HEK293 (cell line): Measurements from ENCODE around the gene TRIM56.
A peak's percentile ranks its signal among the peaks of the same experiment; 100 is the strongest.

Experiments
- CTCF ChIA-PET: fragments of 350-600 bp; formaldehyde crosslinking; extraction: SDS; loops from one replicate; lab custom pipeline; 2021; ENCODE audit warnings: antibody characterized with exemption; lab: Yijun Ruan, JAX
- POLR2A ChIA-PET: fragments of 300-600 bp; formaldehyde crosslinking; extraction: SDS; loops from one replicate; lab custom pipeline; 2020; ENCODE audit warnings: antibody characterized with exemption, inconsistent platforms; lab: Yijun Ruan, JAX
- H3K27ac ChIP-seq: fragments of 200-500 bp; sonication (Bioruptor generic); 2 replicates; pipeline ENCODE4 v1.5.1; 2014; ENCODE audit warnings: low read depth, low read length, control low read depth, inconsistent platforms; ENCODE audit errors: extremely low read depth
- H3K36me3 ChIP-seq, 2 experiments: fragments of 200-500 bp in 1 of 2; sonication (Bioruptor generic) in 1 of 2; 1 replicate in 1 of 2; 2 replicates in 1 of 2; pipeline ENCODE4 v1.5.1; 2014 to 2017; ENCODE audit warnings: inconsistent platforms in 2 of 2, low read length in 2 of 2; ENCODE audit not compliant: control insufficient read depth in 2 of 2, insufficient read depth in 1 of 2
- H3K4me1 ChIP-seq: fragments of 200-500 bp; sonication (Bioruptor generic); 2 replicates; pipeline ENCODE4 v1.5.1; 2014; ENCODE audit warnings: mild to moderate bottlenecking, low read length, inconsistent platforms; ENCODE audit not compliant: control insufficient read depth, insufficient read depth
- H3K4me3 ChIP-seq: 2 replicates; pipeline ENCODE4 v1.5.1; 2011; ENCODE audit warnings: low read depth, mild to moderate bottlenecking, control low read depth, low read length, moderate library complexity
- H3K9me3 ChIP-seq: fragments of 200-500 bp; sonication (Bioruptor generic); 2 replicates; pipeline ENCODE4 v1.5.1; 2014; ENCODE audit warnings: low read depth, low read length, inconsistent platforms; ENCODE audit not compliant: control insufficient read depth, insufficient read depth
- EGR2 ChIP-seq: fragments of 450-650 bp; formaldehyde crosslinking; IDR thresholded peaks from 2 replicates; pipeline ENCODE4 v1.5.1; 2016; ENCODE audit warnings: low read depth, missing biosample characterization, missing genetic modification characterization
- HOXD13 ChIP-seq: sonication (generic); formaldehyde crosslinking; IDR thresholded peaks from 2 replicates; pipeline ENCODE4 v1.8.0; 2022; ENCODE audit warnings: missing genetic modification reagents, borderline replicate concordance
- KLF1 ChIP-seq: fragments of 450-650 bp; formaldehyde crosslinking; IDR thresholded peaks from 2 replicates; pipeline ENCODE4 v1.5.1; 2016; ENCODE audit warnings: missing biosample characterization, missing genetic modification characterization
- MYNN ChIP-seq: fragments of 450-650 bp; formaldehyde crosslinking; IDR thresholded peaks from 2 replicates; pipeline ENCODE4 v1.5.1; 2016; ENCODE audit warnings: missing biosample characterization, missing genetic modification characterization, borderline replicate concordance
- PRDM1 ChIP-seq: fragments of 450-650 bp; formaldehyde crosslinking; IDR thresholded peaks from 2 replicates; pipeline ENCODE4; 2016; ENCODE audit warnings: missing biosample characterization, missing genetic modification characterization
- PRDM2 ChIP-seq: fragments of 450-650 bp; formaldehyde crosslinking; IDR thresholded peaks from 2 replicates; pipeline ENCODE4 v1.5.1; 2016; ENCODE audit warnings: missing biosample characterization, missing genetic modification characterization, borderline replicate concordance
- SP2 ChIP-seq: fragments of 450-650 bp; formaldehyde crosslinking; IDR thresholded peaks from 2 replicates; pipeline ENCODE4 v1.5.1; 2016; ENCODE audit warnings: missing biosample characterization, missing genetic modification characterization
- YY2 ChIP-seq: fragments of 450-650 bp; formaldehyde crosslinking; IDR thresholded peaks from 2 replicates; pipeline ENCODE4 v1.5.1; 2016; ENCODE audit warnings: missing biosample characterization, missing genetic modification characterization
- ZBTB11 ChIP-seq: fragments of 450-650 bp; formaldehyde crosslinking; conservative IDR thresholded peaks from 2 replicates; pipeline ENCODE4 v1.5.1; 2016; ENCODE audit warnings: low read depth, missing biosample characterization, missing genetic modification characterization
- ZFHX2 ChIP-seq: fragments of 450-650 bp; formaldehyde crosslinking; conservative IDR thresholded peaks from 2 replicates; pipeline ENCODE4 v1.5.1; 2016; ENCODE audit warnings: missing biosample characterization, missing genetic modification characterization
- ZFP3 ChIP-seq: fragments of 450-650 bp; formaldehyde crosslinking; IDR thresholded peaks from 2 replicates; pipeline ENCODE4 v1.5.1; 2016; ENCODE audit warnings: low read depth, missing biosample characterization, missing genetic modification characterization
- ZIC2 ChIP-seq: fragments of 450-650 bp; formaldehyde crosslinking; IDR thresholded peaks from 2 replicates; pipeline ENCODE4 v1.5.1; 2016; ENCODE audit warnings: missing biosample characterization, missing genetic modification characterization
- ZNF138 ChIP-seq: fragments of 450-650 bp; formaldehyde crosslinking; IDR thresholded peaks from 2 replicates; pipeline ENCODE4 v1.5.1; 2016; ENCODE audit warnings: missing biosample characterization, missing genetic modification characterization, borderline replicate concordance
- ZNF148 ChIP-seq: fragments of 450-650 bp; formaldehyde crosslinking; IDR thresholded peaks from 2 replicates; pipeline ENCODE4 v1.5.0; 2017; ENCODE audit warnings: missing biosample characterization, missing genetic modification characterization, borderline replicate concordance
- ZNF639 ChIP-seq: fragments of 450-650 bp; formaldehyde crosslinking; IDR thresholded peaks from 2 replicates; pipeline ENCODE4 v1.5.1; 2016; ENCODE audit warnings: missing biosample characterization, missing genetic modification characterization
- ZNF704 ChIP-seq: fragments of 450-650 bp; formaldehyde crosslinking; IDR thresholded peaks from 2 replicates; pipeline ENCODE4 v1.5.1; 2016; ENCODE audit warnings: missing biosample characterization, missing genetic modification characterization
- ZNF747 ChIP-seq: fragments of 450-650 bp; formaldehyde crosslinking; IDR thresholded peaks from 2 replicates; pipeline ENCODE4 v1.5.1; 2016; ENCODE audit warnings: missing biosample characterization, missing genetic modification characterization
- ZSCAN23 ChIP-seq: fragments of 450-650 bp; formaldehyde crosslinking; IDR thresholded peaks from 2 replicates; pipeline ENCODE4 v1.5.1; 2016; ENCODE audit warnings: missing biosample characterization, missing genetic modification characterization

Gene TRIM56

GRCh38 chr7:101124376-101125056 is 39.2 kb downstream of the TRIM56 start:
- no peaks in the 10 kb centered on the region for H3K9me3 ChIP-seq
- ChIA-PET CTCF (interaction anchor here (0.6 to 6.7 kb wide), 6 partner anchors 13 to 230 kb away, joined by 4 to 37 read pairs (median 5); no protein-coding TSS in a partner anchor), POLR2A (interaction anchor here (0.7 kb wide), 1 partner anchor 690 kb away, joined by 11 read pairs; no protein-coding TSS in a partner anchor)
- no peak overlapping the region for H3K27ac ChIP-seq
- TF ChIP-seq ZNF148 (tag by site-specific recombination) (no peak), HOXD13 (CRISPR knock-in tag) (no peak), SP2 (tag by site-specific recombination) (no peak), ZIC2 (tag by site-specific recombination) (peak; percentile 33; the same call in 1 of the 2 replicates), ZBTB11 (tag by site-specific recombination) (no peak), KLF1 (tag by site-specific recombination) (no peak), ZNF138 (tag by site-specific recombination) (no peak), ZNF639 (tag by site-specific recombination) (no peak), YY2 (tag by site-specific recombination) (no peak), EGR2 (tag by site-specific recombination) (no peak), ZNF747 (tag by site-specific recombination) (no peak), PRDM2 (tag by site-specific recombination) (no peak), MYNN (tag by site-specific recombination) (no peak), ZFP3 (tag by site-specific recombination) (no peak), PRDM1 (0 out of 2 replicates have a peak, but pooled peaks have one; percentile 36), ZSCAN23 (tag by site-specific recombination) (no peak), ZNF704 (tag by site-specific recombination) (no peak), ZFHX2 (peak; percentile 29; the same call in 1 of the 2 replicates)
- H3K4me3 ChIP-seq = no peak overlapping the region
- H3K36me3 ChIP-seq = no peaks in the 10 kb centered on the region
- H3K4me1 ChIP-seq = no peaks in the 10 kb centered on the region; the same call in 1 of the 2 replicates
